Measurements from ENCODE around the gene MAGOH.

DNA sequence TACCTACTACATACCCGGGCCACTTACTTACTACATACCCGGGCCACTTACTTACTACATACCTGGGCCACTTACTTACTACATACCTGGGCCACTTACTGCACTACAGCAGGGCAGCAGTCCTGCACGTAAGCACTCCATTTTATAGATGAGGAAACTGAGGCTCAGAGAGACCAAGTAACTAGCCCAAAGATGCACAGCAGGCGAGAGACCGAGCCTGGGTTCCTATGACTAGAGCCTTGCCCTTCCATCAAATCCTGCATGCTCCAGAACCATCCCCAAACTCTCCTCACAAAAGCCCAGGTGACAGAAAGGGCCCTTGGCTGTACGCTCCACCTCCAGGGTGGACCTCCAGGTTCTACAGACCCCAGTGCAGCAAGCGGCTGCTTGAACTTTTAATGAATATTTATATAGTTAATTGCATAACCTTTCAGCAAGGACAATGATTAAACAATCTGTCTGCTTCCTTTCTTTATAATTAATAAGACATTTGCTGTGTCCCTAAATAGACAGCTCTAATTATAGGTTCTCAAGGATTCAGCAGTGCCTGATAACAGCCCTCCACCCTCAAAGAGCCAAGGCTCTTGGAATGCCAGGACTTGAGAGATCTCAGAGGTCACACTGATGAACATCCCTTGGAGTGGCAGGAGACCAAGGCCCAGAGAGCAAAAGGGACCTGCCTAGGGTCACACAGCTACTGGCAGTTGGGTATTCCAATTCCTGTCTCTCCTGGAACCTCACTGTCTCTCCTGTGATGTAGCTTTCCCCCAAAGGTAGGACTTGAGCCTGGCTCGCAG is 46.1 kb upstream of the MAGOH start:
- TF ChIP-seq, protein P1, sequence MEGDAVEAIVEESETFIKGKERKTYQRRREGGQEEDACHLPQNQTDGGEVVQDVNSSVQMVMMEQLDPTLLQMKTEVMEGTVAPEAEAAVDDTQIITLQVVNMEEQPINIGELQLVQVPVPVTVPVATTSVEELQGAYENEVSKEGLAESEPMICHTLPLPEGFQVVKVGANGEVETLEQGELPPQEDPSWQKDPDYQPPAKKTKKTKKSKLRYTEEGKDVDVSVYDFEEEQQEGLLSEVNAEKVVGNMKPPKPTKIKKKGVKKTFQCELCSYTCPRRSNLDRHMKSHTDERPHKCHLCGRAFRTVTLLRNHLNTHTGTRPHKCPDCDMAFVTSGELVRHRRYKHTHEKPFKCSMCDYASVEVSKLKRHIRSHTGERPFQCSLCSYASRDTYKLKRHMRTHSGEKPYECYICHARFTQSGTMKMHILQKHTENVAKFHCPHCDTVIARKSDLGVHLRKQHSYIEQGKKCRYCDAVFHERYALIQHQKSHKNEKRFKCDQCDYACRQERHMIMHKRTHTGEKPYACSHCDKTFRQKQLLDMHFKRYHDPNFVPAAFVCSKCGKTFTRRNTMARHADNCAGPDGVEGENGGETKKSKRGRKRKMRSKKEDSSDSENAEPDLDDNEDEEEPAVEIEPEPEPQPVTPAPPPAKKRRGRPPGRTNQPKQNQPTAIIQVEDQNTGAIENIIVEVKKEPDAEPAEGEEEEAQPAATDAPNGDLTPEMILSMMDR (IDR thresholded peaks at IDR 0.05; ENCODE audit: low read depth, low read length), result no peak
- TF ChIP-seq, protein P2, sequence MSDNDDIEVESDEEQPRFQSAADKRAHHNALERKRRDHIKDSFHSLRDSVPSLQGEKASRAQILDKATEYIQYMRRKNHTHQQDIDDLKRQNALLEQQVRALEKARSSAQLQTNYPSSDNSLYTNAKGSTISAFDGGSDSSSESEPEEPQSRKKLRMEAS (IDR thresholded peaks at IDR 0.05; ENCODE audit: low read depth, low read length), result no peak
- no peak for TF ChIP-seq POLR2A (IDR thresholded peaks at IDR 0.05; ENCODE audit: extremely low read depth, insufficient read length)
